Karpas-422 (cell line): Measurements from ENCODE around the gene MACROD2. TPM values are rescaled to one million over a fixed set of nuclear protein-coding genes. Genes with fewer than 3 reads are reported as not detected.
"Not testable (repeated sequence)": the region's sequence is repeated elsewhere in the genome, so short reads cannot be mapped to it uniquely, and the experiment has no call there.

Experiments used
- DNase-seq: peaks from one replicate; pipeline ENCODE4 v3.0.0-alpha.2; 2015
- H2AFZ ChIP-seq: fragments of 200-600 bp; sonication (generic); 2 replicates; pipeline ENCODE4 v1.6.1; 2014; ENCODE audit warnings: antibody characterized with exemption, low read length, mixed read lengths
- H3K27ac ChIP-seq: fragments of 200-600 bp; sonication (generic); 2 replicates; pipeline ENCODE4 v1.5.1; 2014; ENCODE audit warnings: mild to moderate bottlenecking, low read length, moderate library complexity
- H3K27me3 ChIP-seq: fragments of 200-600 bp; sonication (generic); 2 replicates; pipeline ENCODE4 v1.6.1; 2014; ENCODE audit warnings: low read length, mixed read lengths
- H3K36me3 ChIP-seq: fragments of 200-600 bp; sonication (generic); 2 replicates; pipeline ENCODE4 v1.6.1; 2014; ENCODE audit warnings: low read length, mixed read lengths; ENCODE audit not compliant: insufficient read depth
- H3K4me1 ChIP-seq: fragments of 200-600 bp; sonication (generic); 2 replicates; pipeline ENCODE4 v1.6.1; 2014; ENCODE audit warnings: mild to moderate bottlenecking, low read length, mixed read lengths
- H3K4me2 ChIP-seq: fragments of 200-600 bp; sonication (generic); 2 replicates; pipeline ENCODE4 v1.6.1; 2014; ENCODE audit warnings: low read length, low read depth, mild to moderate bottlenecking; ENCODE audit not compliant: poor library complexity, severe bottlenecking
- H3K4me3 ChIP-seq: fragments of 200-600 bp; sonication (generic); 2 replicates; pipeline ENCODE4 v1.5.1; 2014; ENCODE audit warnings: mild to moderate bottlenecking, antibody characterized with exemption, low read length, mixed read lengths
- H3K79me2 ChIP-seq: fragments of 200-600 bp; sonication (generic); 2 replicates; pipeline ENCODE4 v1.6.1; 2014; ENCODE audit warnings: mild to moderate bottlenecking, low read length, mixed read lengths
- H3K9ac ChIP-seq: fragments of 200-600 bp; sonication (generic); 2 replicates; pipeline ENCODE4 v1.6.0; 2014; ENCODE audit warnings: low read length
- H3K9me2 ChIP-seq: fragments of 200-600 bp; sonication (generic), shearing (Covaris generic); replicated peaks from 2 replicates; pipeline ENCODE4 v1.6.0; 2014; ENCODE audit warnings: mild to moderate bottlenecking, low read length, moderate library complexity; ENCODE audit not compliant: insufficient read depth
- H3K9me3 ChIP-seq: fragments of 300-700, 200-600 bp; sonication (generic); 2 replicates; pipeline ENCODE4 v1.6.1; 2014; ENCODE audit warnings: low read length, mixed read lengths
- H4K20me1 ChIP-seq: fragments of 200-600 bp; sonication (generic); 2 replicates; pipeline ENCODE4 v1.6.1; 2014; ENCODE audit warnings: mild to moderate bottlenecking, antibody characterized with exemption, low read length, low read depth; ENCODE audit not compliant: insufficient read depth
- total RNA-seq: library from RNA; depleted of rRNA; stranded (reverse); fragments of >200 nt; shearing (Covaris generic); gene quantifications from 2 replicates; pipeline ENCODE4 v1.2.3, GENCODE V29; 2014; ENCODE audit warnings: low replicate concordance

Gene MACROD2
- total RNA-seq, 1 experiment from 2014 or later = 0.15 TPM

DNA sequence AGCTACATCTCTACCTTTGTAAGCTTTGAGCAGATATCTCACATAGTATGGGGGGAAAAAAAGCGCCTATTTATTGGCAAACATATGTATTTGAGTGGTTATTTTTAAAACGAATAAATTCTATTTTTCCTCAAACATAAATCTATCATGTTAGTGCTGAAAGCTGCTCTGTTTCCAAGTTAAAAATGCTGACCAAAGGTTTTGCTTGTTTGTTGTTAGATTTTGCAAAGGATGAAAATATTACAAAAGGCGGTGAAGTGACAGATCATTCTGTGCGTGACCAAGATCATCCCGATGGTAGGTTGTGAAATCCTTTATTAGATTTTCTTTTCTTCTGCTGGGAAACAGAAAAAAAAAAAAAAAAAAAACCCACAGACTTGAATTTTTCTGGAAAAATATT lies 1972.0 kb downstream of the MACROD2 start:
- no peaks in the 10 kb centered on the region for H3K36me3 ChIP-seq
- H3K27ac ChIP-seq = no peak overlapping the region
- H3K4me3 ChIP-seq = no peak overlapping the region
- no peak overlapping the region for H2AFZ ChIP-seq
- no peak overlapping the region for H3K4me2 ChIP-seq
- H3K9me2 ChIP-seq = no peaks in the 10 kb centered on the region
- no peak overlapping the region for H3K9ac ChIP-seq
- H3K4me1 ChIP-seq = peaks cover 9% of the 10 kb centered on the region
- no peak for DNase-seq
- H3K27me3 ChIP-seq = no peaks in the 10 kb centered on the region
- peaks cover 5% of the 10 kb centered on the region; the same call in 1 of the 2 replicates for H3K9me3 ChIP-seq
- H4K20me1 ChIP-seq = no peaks in the 10 kb centered on the region
- no peaks in the 10 kb centered on the region for H3K79me2 ChIP-seq

DNA sequence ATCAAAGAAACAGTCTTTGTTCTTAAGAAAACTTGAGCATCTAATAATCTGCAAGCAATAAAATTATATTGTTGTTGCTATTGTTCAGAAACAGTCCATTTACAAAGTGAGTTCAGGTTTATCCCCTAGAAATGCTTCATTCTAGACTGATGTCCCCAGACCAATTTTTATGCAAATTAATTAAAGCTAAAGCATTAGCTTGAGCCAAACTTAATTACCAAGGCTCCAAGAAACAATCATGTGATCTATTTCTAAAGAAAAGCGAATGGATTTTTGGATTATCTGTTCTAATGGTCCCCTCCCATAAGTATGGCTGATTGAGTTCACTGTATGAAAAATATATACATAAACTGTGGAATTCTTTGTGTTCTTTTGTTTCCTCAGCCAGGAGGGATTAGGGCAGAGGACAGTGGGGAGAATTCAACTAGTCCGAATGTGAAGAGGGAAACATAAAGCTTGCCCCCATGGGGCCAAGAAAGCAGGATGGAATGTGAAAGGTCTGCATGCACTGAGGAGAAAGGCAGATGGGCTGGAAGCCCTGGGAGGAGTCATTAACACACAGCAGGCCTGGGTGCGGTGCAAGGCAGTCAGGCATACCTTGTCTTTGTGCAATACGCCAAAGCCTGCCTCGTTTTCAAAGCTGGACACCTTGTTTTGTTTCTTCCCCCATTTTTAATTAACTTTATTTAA lies 1980.9 kb downstream of the MACROD2 start:
- no peak overlapping the region for H3K4me3 ChIP-seq

DNA sequence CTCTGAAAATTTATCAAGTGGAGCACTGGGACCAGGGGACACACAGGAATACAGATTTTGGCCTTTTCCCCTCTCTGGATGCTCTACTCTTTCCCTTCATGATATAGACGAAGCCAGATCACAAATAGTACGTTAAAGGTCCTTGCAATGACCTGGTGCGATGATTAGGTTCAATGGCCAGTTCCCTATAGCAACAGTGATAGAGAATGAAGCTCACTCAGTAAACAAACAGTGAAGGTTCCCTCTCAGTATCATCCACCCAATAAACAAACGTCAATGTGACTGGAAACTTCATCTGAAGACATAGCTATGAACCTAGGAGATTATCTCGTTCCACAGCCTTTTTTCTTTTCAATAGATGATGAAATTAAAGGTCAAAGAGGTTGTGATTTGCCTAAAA lies 1981.7 kb downstream of the MACROD2 start:
- no peaks in the 10 kb centered on the region for H3K79me2 ChIP-seq
- H3K9me2 ChIP-seq = no peaks in the 10 kb centered on the region
- no peak overlapping the region for H3K4me3 ChIP-seq
- no peak overlapping the region for H2AFZ ChIP-seq
- no peaks in the 10 kb centered on the region for H3K27me3 ChIP-seq
- H3K9me3 ChIP-seq = 0 out of 2 replicates have a peak, but pooled peaks cover under 1% of the 10 kb centered on the region
- H4K20me1 ChIP-seq = no peaks in the 10 kb centered on the region
- no peak overlapping the region for H3K9ac ChIP-seq
- peaks cover 7% of the 10 kb centered on the region; the same call in 1 of the 2 replicates for H3K4me1 ChIP-seq
- no peak overlapping the region for H3K27ac ChIP-seq
- H3K4me2 ChIP-seq = no peak overlapping the region
- H3K36me3 ChIP-seq = no peaks in the 10 kb centered on the region
- no peak for DNase-seq

More for the DNA sequence above, 1980.9 kb downstream of the MACROD2 start:
- Histone ChIP-seq H4K20me1 (no peaks in the 10 kb centered on the region), H2AFZ (no peak overlapping the region), H3K9ac (no peak overlapping the region), H3K9me2 (no peaks in the 10 kb centered on the region), H3K27me3 (no peaks in the 10 kb centered on the region), H3K27ac (no peak overlapping the region), H3K9me3 (peaks cover 5% of the 10 kb centered on the region; the same call in 1 of the 2 replicates), H3K4me2 (no peak overlapping the region), H3K79me2 (no peaks in the 10 kb centered on the region), H3K4me1 (peaks cover 7% of the 10 kb centered on the region; the same call in 1 of the 2 replicates), H3K36me3 (no peaks in the 10 kb centered on the region)
- DNase-seq = no peak

DNA sequence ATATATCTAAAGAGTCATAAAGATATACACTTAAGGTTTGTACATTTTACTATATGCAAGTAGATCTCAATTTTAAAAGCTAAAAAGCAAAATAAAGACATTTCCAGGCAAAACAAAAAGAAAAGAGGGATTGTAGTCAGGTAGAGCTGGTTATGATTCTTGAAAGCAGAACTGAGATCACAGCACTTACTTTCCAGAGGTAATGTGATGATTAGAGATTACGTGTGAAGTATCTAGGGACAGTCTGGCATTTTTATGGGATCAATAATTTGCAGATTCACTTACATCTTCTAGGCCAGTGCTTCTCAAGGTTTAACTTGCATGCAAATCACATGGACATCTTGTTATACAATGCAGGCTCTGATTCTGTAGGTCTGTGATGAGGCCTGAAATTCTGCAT lies 1982.4 kb downstream of the MACROD2 start:
- H3K4me3 ChIP-seq = no peak overlapping the region
- H2AFZ ChIP-seq = no peak overlapping the region
- no peaks in the 10 kb centered on the region for H3K9me3 ChIP-seq
- no peaks in the 10 kb centered on the region for H3K79me2 ChIP-seq
- no peaks in the 10 kb centered on the region for H3K9me2 ChIP-seq
- H3K27ac ChIP-seq = no peak overlapping the region
- DNase-seq = peak; percentile 15
- no peaks in the 10 kb centered on the region for H4K20me1 ChIP-seq
- H3K9ac ChIP-seq = no peak overlapping the region
- H3K4me2 ChIP-seq = no peak overlapping the region
- H3K36me3 ChIP-seq = no peaks in the 10 kb centered on the region
- H3K4me1 ChIP-seq = peaks cover 7% of the 10 kb centered on the region; the same call in 1 of the 2 replicates
- H3K27me3 ChIP-seq = no peaks in the 10 kb centered on the region

- H3K9me3 ChIP-seq, H3K36me3 ChIP-seq, H4K20me1 ChIP-seq, H3K9me2 ChIP-seq, H3K79me2 ChIP-seq, H3K27ac ChIP-seq, H3K27me3 ChIP-seq: not testable (repeated sequence)
- peak overlapping the region; percentile 54 for H3K9ac ChIP-seq
- H3K4me1 ChIP-seq = peaks cover 17% of the 10 kb centered on the region
- H3K4me2 ChIP-seq = peak overlapping the region; percentile 56
- DNase-seq = peak; percentile 58
- H3K4me3 ChIP-seq = peak overlapping the region; percentile 7; the same call in 1 of the 2 replicates
- peak overlapping the region; percentile 40 for H2AFZ ChIP-seq
Measured at GRCh38 chr20:15985494-15986368, 1990.4 kb downstream of the MACROD2 start.

DNA sequence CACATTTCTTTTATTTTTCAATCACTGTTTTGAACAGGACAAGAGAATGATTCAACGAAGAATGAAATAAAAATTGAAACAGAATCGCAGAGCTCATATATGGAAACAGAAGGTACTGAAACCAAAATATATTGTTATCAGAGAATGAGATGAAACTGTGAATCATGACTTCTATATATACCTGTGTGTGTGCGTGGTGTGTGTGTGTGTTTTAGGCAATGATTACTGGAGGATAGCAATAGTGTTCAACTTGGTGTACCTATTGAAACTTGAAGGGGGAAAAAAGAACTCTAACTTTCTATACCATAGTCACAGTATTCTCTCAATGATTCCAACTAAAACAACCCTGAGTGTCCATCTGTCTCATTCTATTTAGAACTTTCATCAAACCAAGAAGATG lies 1991.4 kb downstream of the MACROD2 start:
- no peaks in the 10 kb centered on the region for H3K27me3 ChIP-seq
- no peaks in the 10 kb centered on the region for H3K36me3 ChIP-seq
- no peaks in the 10 kb centered on the region for H3K9me3 ChIP-seq
- peak; percentile 25 for DNase-seq
- no peak overlapping the region for H3K4me3 ChIP-seq
- no peaks in the 10 kb centered on the region for H3K9me2 ChIP-seq
- no peak overlapping the region for H3K27ac ChIP-seq
- no peaks in the 10 kb centered on the region for H3K79me2 ChIP-seq
- H3K4me1 ChIP-seq = peaks cover 17% of the 10 kb centered on the region
- H3K4me2 ChIP-seq = peak overlapping the region; percentile 56
- no peak overlapping the region for H3K9ac ChIP-seq
- H4K20me1 ChIP-seq = no peaks in the 10 kb centered on the region
- peak overlapping the region; percentile 40; the same call in 1 of the 2 replicates for H2AFZ ChIP-seq

DNA sequence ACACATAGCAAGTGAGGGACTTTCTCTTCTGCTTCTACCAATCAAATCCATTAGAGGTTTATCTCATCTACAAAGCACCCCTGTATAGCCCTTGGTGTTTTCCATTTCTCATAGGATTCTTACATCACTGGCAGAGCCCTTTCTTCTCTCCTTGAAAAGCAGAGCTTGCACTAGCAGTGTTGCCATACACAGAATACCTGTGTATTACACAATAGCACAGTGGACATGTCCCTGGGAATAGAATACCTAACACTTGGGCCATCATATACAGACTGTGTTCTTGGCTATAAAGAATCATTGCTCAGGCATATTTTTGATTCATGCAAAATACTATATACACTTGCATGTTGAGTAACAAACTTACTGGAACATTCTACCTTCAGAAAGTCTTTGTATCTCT lies 1996.0 kb downstream of the MACROD2 start:
- Histone ChIP-seq H2AFZ (no peak overlapping the region), H3K27ac (no peak overlapping the region)

GRCh38 chr20:15992564-15992963 lies 1997.2 kb downstream of the MACROD2 start:
- no peak overlapping the region for H3K4me3 ChIP-seq
- H3K4me1 ChIP-seq = no peaks in the 10 kb centered on the region
- no peak overlapping the region for H3K9ac ChIP-seq
- H4K20me1 ChIP-seq = no peaks in the 10 kb centered on the region
- H3K4me2 ChIP-seq = no peak overlapping the region
- H3K36me3 ChIP-seq = no peaks in the 10 kb centered on the region
- H3K27me3 ChIP-seq = no peaks in the 10 kb centered on the region
- no peaks in the 10 kb centered on the region for H3K9me2 ChIP-seq
- H3K79me2 ChIP-seq = no peaks in the 10 kb centered on the region
- peaks cover 15% of the 10 kb centered on the region for H3K9me3 ChIP-seq
- no peak overlapping the region for H3K27ac ChIP-seq
- H2AFZ ChIP-seq = no peak overlapping the region
- peak; percentile 35 for DNase-seq

More for the DNA sequence above, 1996.0 kb downstream of the MACROD2 start:
- H3K9me3 ChIP-seq = peaks cover 4% of the 10 kb centered on the region; the same call in 1 of the 2 replicates
- H3K4me3 ChIP-seq = no peak overlapping the region
- no peaks in the 10 kb centered on the region for H3K9me2 ChIP-seq
- no peak overlapping the region for H3K4me2 ChIP-seq
- H3K27me3 ChIP-seq = no peaks in the 10 kb centered on the region
- H3K9ac ChIP-seq = no peak overlapping the region
- no peaks in the 10 kb centered on the region for H4K20me1 ChIP-seq
- DNase-seq = peak; percentile 32
- H3K4me1 ChIP-seq = peaks cover 3% of the 10 kb centered on the region
- no peaks in the 10 kb centered on the region for H3K36me3 ChIP-seq
- no peaks in the 10 kb centered on the region for H3K79me2 ChIP-seq
